HG03103 (cell line): Measurements from ENCODE around the gene PVRIG.
"Not testable (repeated sequence)": the region's sequence is repeated elsewhere in the genome, so short reads cannot be mapped to it uniquely, and the experiment has no call there.

Source experiments
- ATAC-seq: cut with Tn5 transposase; IDR thresholded peaks from one replicate; pipeline ENCODE4 v1.9.1; 2021; ENCODE audit warnings: low read depth; ENCODE audit not compliant: unreplicated experiment

PVRIG gene

GRCh38 chr7:100270046-100270918 lies 50.5 kb downstream of the PVRIG start:
- not testable (repeated sequence) for ATAC-seq
